AG09309 (cell line): ENCODE measurements around the gene SSPN.

ENCODE experiments used
- DNase-seq: peaks from one replicate; pipeline ENCODE4 v3.0.0-alpha.2; 2010; ENCODE audit warnings: low read depth
- H3K4me3 ChIP-seq: 2 replicates; pipeline ENCODE4 v1.5.1; 2011; ENCODE audit warnings: mild to moderate bottlenecking, low read depth, low read length, moderate library complexity; ENCODE audit not compliant: control insufficient read depth
- CTCF ChIP-seq: IDR thresholded peaks from 2 replicates; pipeline ENCODE4 v1.5.1; 2011; ENCODE audit warnings: mild to moderate bottlenecking, low read depth, low read length, inconsistent platforms; ENCODE audit not compliant: insufficient read depth, control insufficient read depth; ENCODE audit errors: missing control alignments

SSPN gene

GRCh38 chr12:26297396-26298070 lies 102.2 kb downstream of the SSPN start:
- no peak for DNase-seq
- no peak overlapping the region for H3K4me3 ChIP-seq
- no peak for TF ChIP-seq CTCF

- no peak overlapping the region for H3K4me3 ChIP-seq
- DNase-seq, result no peak
- TF ChIP-seq CTCF, result peak; percentile 30
These were observed 103.6 kb downstream of the SSPN start for GRCh38 chr12:26298785-26299621.

- H3K4me3 ChIP-seq, result no peak overlapping the region
- DNase-seq, result no peak
- no peak for TF ChIP-seq CTCF
These were observed 104.4 kb downstream of the SSPN start for GRCh38 chr12:26299751-26300150.
